Stimulated activated CD8-positive, alpha-beta memory T cell treated with anti-CD3 and anti-CD28 coated beads, Interleukin-15, amount 100 ng/mL, for 24 hours (primary cell): ENCODE measurements around the gene P2RX4.
"Not testable (repeated sequence)": the region's sequence is repeated elsewhere in the genome, so short reads cannot be mapped to it uniquely, and the experiment has no call there.

Experiments used
- DNase-seq: peaks from one replicate; pipeline ENCODE4 v3.0.0-alpha.2; 2020; ENCODE audit warnings: low read depth

The P2RX4 gene

DNA sequence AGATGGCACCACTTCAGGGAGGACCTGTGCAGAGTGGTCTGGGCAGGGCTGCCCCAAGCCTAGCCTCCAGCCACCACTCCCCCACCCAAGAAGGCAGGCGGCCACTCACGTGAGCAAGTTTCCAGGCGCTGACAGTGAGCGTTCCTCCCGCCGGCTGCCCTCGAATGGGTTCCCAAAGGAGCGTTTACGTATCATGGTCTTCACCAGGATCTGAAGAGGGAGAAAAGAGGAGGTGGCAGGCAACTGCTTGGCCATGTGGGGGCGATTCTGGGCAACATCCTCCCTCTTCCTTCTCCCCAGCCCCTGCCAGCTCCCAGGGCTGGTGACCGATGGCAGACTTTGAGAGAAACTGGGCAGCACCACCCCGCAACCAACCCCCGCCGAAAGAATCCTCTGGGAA, 35.1 kb downstream of the P2RX4 start:
- DNase-seq, result no peak

DNA sequence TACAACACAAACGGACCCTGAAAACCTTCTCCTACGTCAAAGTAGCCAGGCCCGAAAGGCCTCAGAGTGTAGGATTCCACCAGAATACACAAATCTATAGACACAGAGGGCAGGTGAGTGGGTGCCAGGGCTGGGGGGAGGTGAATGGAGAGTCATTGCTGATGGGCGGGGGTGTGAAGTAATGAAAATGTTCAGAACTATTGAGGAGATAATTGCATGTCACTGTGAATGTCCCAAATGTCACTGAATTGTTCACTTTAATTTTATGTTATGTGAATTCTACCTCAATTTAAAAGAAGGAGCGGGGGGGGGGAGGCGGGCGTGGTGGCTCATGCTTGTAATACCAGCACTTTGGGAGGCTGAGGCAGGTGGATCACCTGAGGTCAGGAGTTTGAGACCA, 36.0 kb downstream of the P2RX4 start:
- DNase-seq, result no peak

GRCh38 chr12:121246893-121247557, 37.1 kb downstream of the P2RX4 start:
- DNase-seq, result no peak

GRCh38 chr12:121248622-121249021, 38.7 kb downstream of the P2RX4 start:
- no peak for DNase-seq

GRCh38 chr12:121250359-121250758, 40.4 kb downstream of the P2RX4 start:
- DNase-seq, result no peak

GRCh38 chr12:121251838-121252237, 41.9 kb downstream of the P2RX4 start:
- DNase-seq, result no peak

DNA sequence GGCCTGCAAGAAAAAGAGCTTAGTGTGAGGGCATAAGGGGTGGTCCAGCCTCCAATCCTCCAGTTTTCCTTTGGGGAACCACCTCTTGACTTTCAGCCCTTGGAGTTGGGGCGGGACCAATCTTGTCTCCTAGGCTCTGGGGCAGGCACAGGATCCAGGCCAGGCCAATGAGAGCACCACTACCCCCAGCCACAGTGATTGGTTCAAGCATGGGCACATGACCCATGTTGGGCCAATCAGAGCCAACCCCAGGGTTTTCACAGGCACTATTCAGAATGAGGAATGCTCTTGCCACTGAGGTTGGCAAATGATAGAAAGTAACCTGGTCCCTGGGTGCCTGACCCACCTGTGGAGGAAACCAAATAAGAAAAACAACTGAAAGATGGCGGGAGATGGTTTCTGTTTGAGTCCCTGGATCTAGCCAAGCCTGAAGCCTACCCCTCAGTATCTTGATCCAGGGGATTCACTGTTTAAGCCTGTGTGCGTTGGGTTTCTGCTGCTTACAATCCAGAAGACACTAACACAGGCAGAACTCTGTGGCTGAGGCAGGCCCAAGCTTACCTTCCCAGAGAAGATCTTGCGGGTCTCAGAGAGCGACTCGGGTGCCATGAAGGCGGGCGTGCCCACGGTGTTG, 42.9 kb downstream of the P2RX4 start:
- no peak for DNase-seq

DNA sequence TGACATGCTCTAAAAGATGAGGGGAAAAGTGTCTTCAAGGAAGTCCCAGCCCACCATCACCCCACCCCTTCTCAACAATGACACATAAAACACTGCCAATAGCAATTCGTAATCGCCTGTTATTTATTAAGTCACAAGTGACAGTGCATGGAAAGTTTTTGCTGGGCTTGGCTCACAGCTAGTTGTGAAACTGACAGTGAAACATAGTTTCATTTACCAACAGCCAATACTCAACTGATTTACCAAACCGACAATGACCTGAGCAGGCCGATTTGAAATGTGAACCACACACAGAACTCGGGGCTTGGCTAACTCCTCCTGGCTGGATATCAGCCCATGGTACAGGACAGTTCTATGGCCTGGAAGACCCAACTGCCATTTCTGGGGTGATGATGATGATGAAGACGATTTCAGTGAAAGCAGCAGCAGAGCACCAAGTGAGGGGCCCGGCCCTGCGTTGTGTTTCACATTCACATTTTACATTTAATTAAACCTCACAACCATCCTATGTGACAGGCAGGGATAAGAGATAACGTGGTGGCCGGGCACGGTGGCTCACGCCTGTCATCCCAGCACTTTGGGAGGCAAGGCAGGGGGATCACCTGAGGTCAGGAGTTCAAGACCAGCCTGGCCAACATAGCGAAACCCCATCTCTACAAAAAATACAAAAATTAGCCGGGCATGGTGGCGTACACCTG, 43.9 kb downstream of the P2RX4 start:
- DNase-seq, result no peak

- DNase-seq, result no peak
Measured at GRCh38 chr12:121255433-121255832, 45.5 kb downstream of the P2RX4 start.

DNA sequence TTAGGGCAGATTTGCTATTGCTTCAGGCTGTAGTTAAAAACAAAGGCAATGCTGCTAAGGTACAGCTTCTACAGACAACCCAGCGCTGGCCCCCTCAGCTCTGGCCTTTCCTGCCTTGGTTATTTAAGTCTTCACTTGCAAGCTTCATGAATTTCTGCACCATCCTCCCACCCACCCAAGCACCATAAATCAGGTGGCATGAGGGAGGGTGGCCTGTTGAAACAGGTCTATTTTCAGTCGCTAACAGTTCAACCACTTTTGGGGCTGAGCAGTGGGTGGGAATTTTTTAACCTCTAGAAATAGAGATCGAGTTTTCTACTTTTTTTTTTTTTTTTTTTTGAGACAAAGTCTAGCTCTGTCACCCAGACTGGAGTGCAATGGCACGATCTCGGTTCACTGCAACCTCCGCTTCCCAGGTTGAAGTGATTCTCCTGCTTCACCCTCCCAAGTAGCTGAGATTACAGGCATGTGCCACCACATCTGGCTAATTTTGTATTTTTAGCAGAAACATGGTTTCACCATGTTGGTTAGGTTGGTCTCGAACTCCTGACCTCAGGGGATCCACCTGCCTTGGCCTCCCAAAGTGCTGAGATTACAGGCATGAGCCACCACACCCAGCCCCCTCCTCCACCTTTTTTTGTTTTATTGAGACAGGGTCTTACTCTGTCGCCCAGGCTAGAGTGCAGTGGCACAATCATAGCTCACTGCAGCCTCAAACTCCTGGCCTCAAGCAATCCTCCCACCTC, 47.9 kb downstream of the P2RX4 start:
- DNase-seq, result not testable (repeated sequence)

DNA sequence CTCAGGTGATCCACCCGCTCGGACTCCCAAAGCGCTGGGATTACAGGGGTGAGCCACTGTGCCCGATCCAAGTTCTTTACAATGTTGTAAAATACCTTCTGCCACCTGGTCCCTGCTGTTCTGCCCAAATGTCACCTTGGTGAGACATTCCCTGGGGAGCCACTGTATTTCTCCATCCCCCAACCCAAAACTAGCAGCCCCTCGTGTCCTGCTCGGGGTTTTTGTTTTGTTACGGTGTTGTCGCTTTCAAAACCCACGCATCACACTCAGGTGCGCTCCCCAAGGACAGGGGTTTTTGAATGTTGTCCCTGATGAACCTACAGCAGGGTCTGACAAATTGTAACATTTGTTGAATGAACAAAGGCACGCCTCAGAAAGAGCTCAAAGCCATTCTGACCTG, 49.1 kb downstream of the P2RX4 start:
- no peak for DNase-seq

DNA sequence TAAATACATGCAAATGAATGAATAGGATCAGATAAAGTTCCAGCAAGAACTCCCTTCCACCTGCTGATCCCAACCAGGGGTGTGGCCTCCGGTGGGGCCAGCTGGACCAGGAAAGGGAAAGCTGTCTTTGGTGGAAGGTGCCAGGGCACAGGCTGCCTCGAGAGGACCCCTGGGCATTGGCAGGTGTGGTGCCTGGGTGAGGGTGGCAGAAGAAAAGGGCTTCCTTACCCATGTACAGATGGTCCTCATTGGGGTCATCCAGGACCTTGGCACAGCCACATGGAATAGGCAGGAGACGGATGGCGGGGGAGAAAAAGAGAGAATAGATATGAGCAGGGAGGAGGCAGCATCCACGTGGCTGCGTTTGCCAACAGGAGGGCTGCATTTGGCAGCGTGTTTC, 50.2 kb downstream of the P2RX4 start:
- no peak for DNase-seq

DNA sequence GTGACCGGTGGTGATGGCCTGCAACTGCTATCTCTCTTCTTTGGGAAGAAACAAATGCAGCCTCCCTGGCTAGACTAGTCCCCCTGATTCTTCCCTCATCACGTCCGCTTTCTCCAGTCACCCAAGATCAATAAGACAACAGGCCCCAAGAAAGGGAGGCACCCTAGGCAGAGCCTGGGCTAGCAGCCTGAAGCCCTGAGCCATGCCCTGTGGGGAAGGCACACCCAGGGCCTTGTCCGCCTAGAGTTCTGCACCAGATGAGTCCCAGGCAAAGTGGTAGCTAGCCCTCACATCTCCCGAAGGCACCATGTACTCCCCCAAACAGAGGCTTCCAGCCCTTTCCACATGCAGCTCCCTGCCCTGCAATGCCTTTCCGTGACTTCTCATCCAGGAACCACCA, 51.5 kb downstream of the P2RX4 start:
- DNase-seq, result no peak

DNA sequence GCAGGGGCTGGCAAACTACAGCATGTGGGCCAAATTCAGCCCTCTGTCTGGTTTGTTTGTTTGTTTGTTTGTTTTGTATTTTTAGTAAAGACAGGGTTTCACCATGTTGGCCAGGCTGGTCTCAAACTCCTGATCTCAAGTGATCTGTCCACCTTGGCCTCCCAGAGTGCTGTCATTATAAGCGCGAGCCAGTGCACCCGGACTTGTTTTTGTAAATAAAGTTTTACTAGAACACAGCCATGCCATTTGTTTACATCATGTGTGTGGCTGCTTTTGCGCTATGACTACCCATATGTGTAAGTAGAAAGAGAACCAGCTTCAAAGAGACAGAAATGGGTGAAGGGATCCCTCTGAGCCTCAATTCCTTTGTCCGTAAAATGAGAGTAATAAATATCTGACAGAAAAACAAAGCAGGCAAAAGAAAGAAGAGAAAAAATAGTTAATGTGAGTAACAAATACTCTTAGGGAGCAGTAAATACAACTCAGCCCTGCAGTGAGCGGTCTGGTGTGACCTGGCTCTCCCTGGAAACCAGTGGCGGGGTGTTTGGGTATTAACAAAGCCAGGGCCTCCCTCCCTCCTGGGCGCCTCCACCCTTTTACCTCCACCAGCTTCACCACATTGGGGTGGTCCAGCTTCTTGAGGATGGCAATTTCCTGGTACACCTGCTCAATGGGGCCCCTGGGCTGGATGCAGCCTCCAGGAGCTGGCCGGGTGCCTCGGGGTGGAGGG, 53.4 kb downstream of the P2RX4 start:
- DNase-seq, result no peak

DNA sequence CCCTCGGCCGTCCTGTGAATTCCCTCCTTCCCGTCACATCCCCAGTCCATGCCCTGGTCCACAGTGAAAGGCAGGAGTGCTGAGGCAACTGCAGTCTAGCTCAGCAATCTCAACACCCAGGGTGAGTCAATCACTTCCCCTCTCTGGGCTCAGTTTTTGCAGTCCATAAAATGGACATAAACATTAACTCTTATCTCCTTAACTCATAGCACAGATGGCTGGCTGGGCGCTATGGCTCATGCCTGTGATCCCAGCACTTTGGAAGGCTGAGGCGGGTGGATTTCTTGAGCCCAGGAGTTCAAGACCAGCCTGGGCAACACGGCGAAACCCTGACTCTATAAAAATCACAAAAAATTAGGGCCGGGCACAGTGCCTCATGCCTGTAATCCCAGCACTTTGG, 54.2 kb downstream of the P2RX4 start:
- no peak for DNase-seq

DNA sequence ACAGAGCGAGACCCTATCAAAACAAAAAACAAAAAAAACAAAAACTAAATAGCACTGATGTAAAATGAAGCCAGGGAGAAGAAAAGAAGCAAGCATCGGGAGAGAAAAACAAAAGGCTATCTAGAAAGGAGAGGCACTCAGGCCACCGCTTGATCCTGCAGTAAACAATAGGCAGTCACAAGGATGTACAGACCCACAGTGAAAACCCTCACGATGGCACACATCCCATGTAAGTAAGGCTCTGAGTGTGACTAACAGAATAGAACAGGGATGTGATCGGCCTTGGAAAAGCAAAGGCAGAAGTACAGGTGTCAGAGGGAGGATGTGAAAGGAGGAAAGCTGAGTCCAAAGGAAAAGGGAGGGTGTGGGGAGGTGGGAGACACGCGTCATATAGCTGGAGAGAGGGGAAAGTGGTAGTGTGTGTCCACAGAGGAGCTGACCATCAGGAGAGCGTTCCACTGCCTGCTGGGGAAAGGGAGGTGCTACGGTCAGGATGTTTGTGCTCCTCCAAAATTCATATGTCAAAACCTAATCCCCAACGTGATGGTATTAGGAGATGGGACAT, 55.1 kb downstream of the P2RX4 start:
- no peak for DNase-seq

DNA sequence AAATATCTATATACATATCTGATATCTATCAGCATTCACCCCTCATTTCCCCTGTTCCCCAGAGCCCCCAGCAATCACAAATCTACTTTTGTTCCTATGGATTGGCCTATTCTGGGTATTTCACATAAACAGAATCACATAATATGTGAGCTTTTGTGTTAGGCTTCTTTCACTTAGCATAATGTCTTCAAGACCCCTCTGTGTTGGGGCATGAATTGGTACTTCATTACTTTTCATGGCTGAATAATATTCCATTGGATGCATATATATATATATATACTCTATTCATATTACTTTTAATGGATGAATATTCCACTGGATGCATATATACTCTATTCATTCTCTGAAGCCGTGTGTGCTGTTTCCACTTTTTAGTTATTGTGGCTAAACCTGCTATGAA, 57.9 kb downstream of the P2RX4 start:
- DNase-seq, result no peak

- no peak for DNase-seq
Measured at GRCh38 chr12:121273364-121273896, 63.5 kb downstream of the P2RX4 start.

DNA sequence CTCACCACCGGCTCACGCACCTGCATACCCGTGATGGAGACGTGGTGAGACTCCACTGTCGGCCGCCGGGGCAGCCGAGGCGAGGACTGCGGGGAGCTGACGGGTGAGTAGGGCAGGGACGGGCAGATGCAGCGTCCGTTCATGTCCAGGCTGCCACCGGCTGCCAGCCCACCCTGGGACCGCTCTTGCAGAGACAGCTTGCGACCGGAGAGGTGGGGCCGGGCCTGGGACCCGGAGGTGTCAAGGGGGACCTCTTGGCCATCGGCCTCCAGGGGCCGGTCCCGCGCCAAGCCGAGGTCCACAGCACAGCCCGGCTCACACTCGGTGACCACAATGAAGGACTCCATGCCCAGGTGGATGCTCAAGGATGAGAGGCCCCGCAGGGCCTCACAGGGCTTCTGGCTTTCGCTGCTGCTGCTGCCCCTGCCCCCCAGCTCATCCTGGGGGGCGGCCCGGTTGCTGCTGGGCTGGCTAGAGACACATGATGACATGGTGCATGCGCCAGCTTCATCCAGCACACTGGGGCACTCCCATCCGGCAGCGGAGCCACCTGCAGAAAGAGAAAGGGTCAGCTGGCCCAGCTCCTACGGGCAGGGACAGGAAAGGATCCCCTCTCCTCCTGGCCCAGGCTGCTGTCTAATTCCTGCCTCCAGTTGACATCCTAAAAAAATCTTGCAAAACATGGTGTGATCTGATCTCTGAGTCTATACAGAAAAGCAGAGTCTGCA, 64.3 kb downstream of the P2RX4 start:
- DNase-seq, result no peak

DNA sequence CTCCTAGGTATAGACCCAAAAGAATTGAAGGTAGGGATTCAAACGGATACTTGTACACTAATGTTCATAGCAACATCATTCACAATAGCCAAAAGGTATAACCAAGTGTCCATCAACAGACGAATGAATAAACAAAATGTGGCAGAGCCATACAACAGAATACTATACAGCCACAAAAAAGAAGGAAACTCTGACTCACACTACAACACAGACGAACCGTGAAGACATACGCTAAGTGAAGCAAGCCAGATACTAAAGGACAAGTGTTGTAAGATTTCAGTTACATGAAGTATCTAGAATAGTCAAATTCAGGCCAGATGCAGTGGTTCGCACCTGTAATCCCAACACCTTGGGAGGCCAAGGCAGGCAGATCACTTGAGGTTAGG, 67.4 kb downstream of the P2RX4 start:
- no peak for DNase-seq
